Measurements from ENCODE around the gene TUB.

Gene TUB

GRCh38 chr11:8045839-8046238 lies 35.2 kb upstream of the TUB start:
- DNase-seq (ENCODE audit: low read depth in 1 of 2, low spot score in 1 of 2): no peak

- no peak for DNase-seq (ENCODE audit: low read depth in 1 of 2, low spot score in 1 of 2)
These were observed 33.6 kb upstream of the TUB start for GRCh38 chr11:8047382-8047781.

GRCh38 chr11:8049084-8049483 lies 31.9 kb upstream of the TUB start:
- DNase-seq (ENCODE audit: low read depth in 1 of 2, low spot score in 1 of 2): no peak

DNA sequence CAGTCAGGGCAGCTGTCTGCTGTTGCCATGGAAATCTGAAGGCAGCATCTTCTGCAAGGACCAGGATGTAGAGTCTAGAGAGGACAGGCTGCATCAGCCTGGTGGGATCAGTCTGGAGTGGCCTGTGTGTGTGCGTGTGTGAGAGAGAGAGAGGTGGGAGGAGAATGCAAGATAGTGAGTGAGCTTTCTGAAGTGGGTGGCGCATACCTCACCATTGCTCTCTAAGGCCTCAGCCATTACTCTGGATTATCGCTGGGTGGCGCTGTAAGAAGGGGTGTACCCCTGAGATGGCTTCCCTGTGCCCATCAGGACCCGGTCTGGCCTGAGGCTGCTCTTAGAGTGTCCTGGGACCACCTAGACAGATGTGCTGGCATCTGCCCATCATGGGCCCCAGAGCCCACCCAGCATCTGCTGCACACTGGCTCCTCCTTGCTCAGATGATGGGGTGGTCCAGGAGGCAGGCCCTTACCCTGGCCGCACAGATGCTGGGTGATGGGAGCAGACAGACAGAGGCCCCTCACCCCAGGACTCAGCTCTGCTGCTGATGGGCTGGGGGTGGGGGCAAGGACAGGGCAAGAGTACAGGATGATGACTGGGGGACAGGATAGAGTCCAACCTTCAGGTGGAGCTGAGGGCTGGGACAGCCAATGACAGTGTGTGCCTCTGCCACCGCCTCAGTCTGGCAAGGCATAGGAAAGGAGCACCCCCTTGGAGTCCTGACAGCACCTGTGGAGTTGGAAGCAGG lies 25.7 kb upstream of the TUB start:
- no peak for DNase-seq (ENCODE audit: low read depth in 1 of 2, low spot score in 1 of 2)

- DNase-seq (ENCODE audit: low read depth in 1 of 2, low spot score in 1 of 2): no peak
These were observed 25.0 kb upstream of the TUB start for GRCh38 chr11:8055836-8056526.

DNA sequence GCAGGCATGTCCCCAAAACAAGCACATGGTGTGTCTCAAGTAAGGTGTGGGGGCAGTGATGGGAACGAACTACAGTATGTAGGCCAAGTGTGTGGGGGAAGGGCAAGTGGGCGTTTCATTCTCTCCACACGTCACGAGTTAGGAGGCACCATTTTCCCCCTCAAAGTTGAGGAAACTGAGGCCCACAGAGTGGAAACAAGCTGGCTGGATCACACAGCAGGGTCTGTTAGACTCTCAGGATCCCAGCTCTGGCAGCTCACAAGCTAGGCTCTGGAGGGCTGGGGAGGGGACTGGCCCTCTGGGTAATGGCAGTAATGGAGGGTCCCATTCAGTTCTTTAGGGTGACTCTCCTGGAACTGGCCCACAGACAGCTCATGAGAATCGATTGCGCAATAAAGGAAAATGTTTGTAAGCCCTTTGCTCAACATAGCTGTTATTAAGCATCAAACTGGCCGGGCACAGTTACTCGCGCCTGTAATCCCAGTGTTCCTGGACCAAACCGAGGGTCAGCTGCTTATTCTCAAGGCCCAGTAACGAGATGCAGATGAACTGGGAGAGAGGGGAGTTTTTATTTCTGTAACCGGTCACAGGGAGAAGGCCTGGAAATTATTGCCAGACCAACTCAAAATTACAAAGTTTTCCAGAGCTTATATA lies 24.1 kb upstream of the TUB start:
- no peak for DNase-seq (ENCODE audit: low read depth in 1 of 2, low spot score in 1 of 2)

GRCh38 chr11:8058216-8058615 lies 22.8 kb upstream of the TUB start:
- no peak for DNase-seq (ENCODE audit: low read depth in 1 of 2, low spot score in 1 of 2)

GRCh38 chr11:8059030-8059429 lies 22.0 kb upstream of the TUB start:
- no peak for DNase-seq (ENCODE audit: low read depth in 1 of 2, low spot score in 1 of 2)

GRCh38 chr11:8059571-8060011 lies 21.4 kb upstream of the TUB start:
- no peak for DNase-seq (ENCODE audit: low read depth in 1 of 2, low spot score in 1 of 2)

GRCh38 chr11:8060146-8060719 lies 20.8 kb upstream of the TUB start:
- DNase-seq (ENCODE audit: low read depth in 1 of 2, low spot score in 1 of 2): no peak

GRCh38 chr11:8060801-8061554 lies 20.0 kb upstream of the TUB start:
- DNase-seq (ENCODE audit: low read depth in 1 of 2, low spot score in 1 of 2): no peak

GRCh38 chr11:8061555-8062428 lies 19.2 kb upstream of the TUB start:
- no peak for DNase-seq (ENCODE audit: low read depth in 1 of 2, low spot score in 1 of 2)

DNA sequence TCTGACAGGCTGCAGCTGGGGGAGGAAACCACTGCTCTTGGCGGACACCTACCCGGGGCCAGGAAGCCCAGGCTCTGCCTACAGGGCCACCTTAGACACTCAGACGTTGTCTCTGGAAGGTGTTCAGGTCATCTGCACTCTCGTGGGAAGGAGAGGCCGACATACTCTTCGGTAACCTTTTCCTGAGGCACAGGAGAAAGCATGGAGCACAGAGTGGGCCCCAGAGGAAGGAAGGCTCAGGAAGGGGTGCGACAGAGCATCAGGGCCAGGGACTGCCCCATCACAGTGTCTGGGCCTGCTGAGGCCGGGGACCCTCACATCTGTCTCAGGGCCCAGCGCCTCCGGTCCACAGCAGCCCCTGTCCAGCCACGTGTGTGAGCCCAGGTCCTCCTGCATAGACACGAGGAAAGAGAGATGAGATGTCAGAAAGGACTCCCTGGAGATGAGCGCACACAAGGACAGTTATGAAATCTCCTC lies 18.2 kb upstream of the TUB start:
- no peak for DNase-seq (ENCODE audit: low read depth in 1 of 2, low spot score in 1 of 2)

GRCh38 chr11:8063324-8063723 lies 17.7 kb upstream of the TUB start:
- no peak for DNase-seq (ENCODE audit: low read depth in 1 of 2, low spot score in 1 of 2)

DNA sequence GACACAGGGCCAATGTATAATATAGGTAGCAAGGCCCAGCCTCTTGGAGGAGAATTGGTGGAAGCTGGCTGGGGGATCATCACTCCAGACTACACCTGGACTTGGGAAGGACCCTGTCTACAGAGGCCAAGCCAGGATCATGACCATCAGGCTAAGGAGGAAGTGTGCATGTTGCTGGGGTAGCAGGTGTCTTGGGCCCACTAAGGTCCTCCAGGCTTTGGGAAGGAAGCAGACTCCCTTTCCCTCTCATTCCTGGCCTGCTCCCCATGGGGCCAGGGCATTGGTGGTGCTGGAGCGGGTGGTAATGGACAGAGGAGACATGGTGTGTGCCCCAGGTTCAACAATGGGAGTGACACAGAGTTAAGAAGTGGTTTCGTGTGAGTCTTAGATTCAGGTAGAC lies 16.0 kb upstream of the TUB start:
- DNase-seq (ENCODE audit: low read depth in 1 of 2, low spot score in 1 of 2): no peak

- DNase-seq (ENCODE audit: low read depth in 1 of 2, low spot score in 1 of 2): no peak
These were observed 14.7 kb upstream of the TUB start for GRCh38 chr11:8066036-8066910.

DNA sequence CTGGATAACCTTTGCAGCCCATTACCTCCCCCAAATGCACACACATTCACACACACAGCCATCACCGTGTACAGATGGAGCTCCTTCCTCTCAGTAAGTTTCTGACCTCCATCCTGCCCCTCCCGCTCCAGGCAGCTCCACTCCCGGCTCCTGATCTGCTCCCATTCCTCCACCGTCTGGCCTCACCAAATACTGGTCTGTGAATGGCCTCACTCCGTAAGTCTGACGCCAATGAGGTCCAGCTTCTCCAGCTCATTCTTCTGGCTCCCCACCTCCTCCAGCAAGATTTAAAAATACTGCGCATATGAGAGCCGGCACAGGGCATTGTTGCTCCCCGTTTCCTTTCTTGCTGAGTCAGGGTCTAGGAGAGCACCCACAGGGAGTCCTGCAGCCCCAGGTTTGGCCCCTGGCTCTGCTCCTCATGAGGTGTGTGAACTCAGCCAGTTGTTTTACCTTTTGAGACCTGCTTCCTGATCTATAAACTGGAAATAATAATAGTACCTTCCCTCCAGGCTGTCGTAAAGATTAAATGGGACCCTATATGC lies 14.0 kb upstream of the TUB start:
- no peak for DNase-seq (ENCODE audit: low read depth in 1 of 2, low spot score in 1 of 2)

DNA sequence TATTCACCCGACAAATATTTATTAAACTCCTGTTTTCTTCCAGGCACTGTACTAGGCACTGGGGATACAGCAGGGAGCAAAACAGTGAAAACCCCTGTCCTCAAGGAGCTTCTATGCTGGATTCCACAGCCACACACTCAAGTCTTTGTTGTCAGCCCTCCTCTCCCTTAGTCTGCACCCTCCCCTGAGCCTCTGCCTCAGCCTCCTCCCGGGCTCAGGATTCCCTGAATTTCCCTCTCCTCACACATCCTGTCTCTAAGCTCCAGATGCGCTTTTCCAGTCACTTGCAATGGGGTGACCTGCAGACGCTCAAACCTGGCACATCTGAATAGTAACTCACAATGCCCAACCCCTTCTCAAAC lies 13.5 kb upstream of the TUB start:
- no peak for DNase-seq (ENCODE audit: low read depth in 1 of 2, low spot score in 1 of 2)

All from stimulated activated CD4-positive, alpha-beta T cell treated with anti-CD3 and anti-CD28 coated beads, Interleukin-15, amount 100 ng/mL, for 1 hour (primary cell).